GM21737 (cell line): ENCODE results near the gene TRIO.
"Not testable (repeated sequence)": the region's sequence is repeated elsewhere in the genome, so short reads cannot be mapped to it uniquely, and the experiment has no call there.

Experiments
- ATAC-seq: cut with Tn5 transposase; IDR thresholded peaks from one replicate; pipeline ENCODE4 v1.9.1; 2021; ENCODE audit warnings: mild to moderate bottlenecking, moderate library complexity; ENCODE audit not compliant: unreplicated experiment

The TRIO gene

GRCh38 chr5:14516901-14517300 is 373.8 kb downstream of the TRIO start:
- no peak for ATAC-seq

- no peak for ATAC-seq
Measured at GRCh38 chr5:14518638-14519037, 375.5 kb downstream of the TRIO start.

- no peak for ATAC-seq
Measured at GRCh38 chr5:14521748-14522147, 378.6 kb downstream of the TRIO start.

GRCh38 chr5:14522721-14523120 is 379.6 kb downstream of the TRIO start:
- ATAC-seq: no peak

- ATAC-seq: no peak
Measured at GRCh38 chr5:14523243-14524034, 380.3 kb downstream of the TRIO start.

- no peak for ATAC-seq
Measured at GRCh38 chr5:14525397-14525796, 382.3 kb downstream of the TRIO start.

GRCh38 chr5:14526493-14526892 is 383.4 kb downstream of the TRIO start:
- ATAC-seq: no peak

- ATAC-seq: no peak
Measured at GRCh38 chr5:14528115-14528514, 385.0 kb downstream of the TRIO start.

GRCh38 chr5:14528926-14529325 is 385.8 kb downstream of the TRIO start:
- no peak for ATAC-seq

- no peak for ATAC-seq
Measured at GRCh38 chr5:14531668-14532067, 388.5 kb downstream of the TRIO start.

GRCh38 chr5:14532180-14532579 is 389.0 kb downstream of the TRIO start:
- no peak for ATAC-seq

- no peak for ATAC-seq
Measured at GRCh38 chr5:14534773-14535172, 391.6 kb downstream of the TRIO start.

- ATAC-seq: no peak
Measured at GRCh38 chr5:14545308-14545707, 402.2 kb downstream of the TRIO start.

GRCh38 chr5:14545862-14546261 is 402.7 kb downstream of the TRIO start:
- no peak for ATAC-seq

GRCh38 chr5:14547666-14548065 is 404.5 kb downstream of the TRIO start:
- ATAC-seq: no peak

GRCh38 chr5:14551211-14551610 is 408.1 kb downstream of the TRIO start:
- no peak for ATAC-seq

- no peak for ATAC-seq
Measured at GRCh38 chr5:14552017-14552416, 408.9 kb downstream of the TRIO start.

GRCh38 chr5:14554288-14554687 is 411.1 kb downstream of the TRIO start:
- not testable (repeated sequence) for ATAC-seq

- no peak for ATAC-seq
Measured at GRCh38 chr5:14556015-14556414, 412.9 kb downstream of the TRIO start.

GRCh38 chr5:14557203-14557770 is 414.1 kb downstream of the TRIO start:
- no peak for ATAC-seq

- no peak for ATAC-seq
Measured at GRCh38 chr5:14557791-14558415, 414.8 kb downstream of the TRIO start.
